Adrenal gland (tissue), 5 donors: ENCODE results near the gene MADD.

ENCODE experiments used
- POLR2A ChIP-seq, 2 donors: fragments of 450-650 bp; IDR thresholded peaks; one replicate each; pipeline ENCODE4 v1.6.1; 2017; ENCODE audit warnings: antibody characterized with exemption in 2 of 2, mild to moderate bottlenecking in 2 of 2, moderate library complexity in 1 of 2
- TF ChIP-seq, protein P1 (sequence below), 6 experiments: fragments of 450-650 bp in 4 of 6; fragments of 200-600 bp in 2 of 6; sonication (generic) in 1 of 6; IDR thresholded peaks; 1 replicate in 5 of 6; 2 replicates in 1 of 6; pipeline versions ENCODE4 v1.5.1 to v1.8.0; 2016 to 2021; ENCODE audit warnings: antibody characterized with exemption in 6 of 6, mild to moderate bottlenecking in 2 of 6, moderate library complexity in 1 of 6
- donor health status: DM: no; HTN: no; CAD: no.

DNA sequence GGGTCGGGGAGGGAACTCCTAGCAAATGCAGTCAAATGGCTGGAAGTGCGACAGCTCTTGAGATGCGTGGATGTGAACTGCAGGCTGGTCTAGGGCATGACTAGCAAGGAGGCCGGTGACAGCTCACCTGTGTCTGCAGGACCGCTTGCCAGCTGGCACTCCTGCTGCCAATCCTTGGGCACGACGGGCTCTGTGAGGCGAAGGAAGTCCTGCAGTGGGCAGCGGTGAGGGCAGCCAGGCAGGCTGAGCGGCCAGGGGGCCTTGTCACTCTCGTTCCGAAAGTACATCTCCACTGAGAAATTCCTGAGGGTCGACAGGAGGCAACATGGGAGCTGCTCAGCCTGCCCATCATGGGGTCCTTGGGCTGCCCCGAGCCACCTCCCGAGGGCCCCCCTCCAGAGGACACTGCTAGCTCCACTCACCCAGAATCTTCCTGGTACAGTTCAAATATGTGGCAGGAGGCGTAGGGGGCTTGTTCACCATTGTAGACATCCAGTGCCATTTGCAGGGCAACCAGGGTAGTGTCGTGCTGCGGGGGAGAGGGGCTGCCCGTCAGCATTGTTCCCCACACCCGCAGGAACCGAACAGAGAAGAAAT lies 27.2 kb upstream of the MADD start:
- no peak for TF ChIP-seq POLR2A (IDR thresholded peaks at IDR 0.05)
- TF ChIP-seq, protein P1, sequence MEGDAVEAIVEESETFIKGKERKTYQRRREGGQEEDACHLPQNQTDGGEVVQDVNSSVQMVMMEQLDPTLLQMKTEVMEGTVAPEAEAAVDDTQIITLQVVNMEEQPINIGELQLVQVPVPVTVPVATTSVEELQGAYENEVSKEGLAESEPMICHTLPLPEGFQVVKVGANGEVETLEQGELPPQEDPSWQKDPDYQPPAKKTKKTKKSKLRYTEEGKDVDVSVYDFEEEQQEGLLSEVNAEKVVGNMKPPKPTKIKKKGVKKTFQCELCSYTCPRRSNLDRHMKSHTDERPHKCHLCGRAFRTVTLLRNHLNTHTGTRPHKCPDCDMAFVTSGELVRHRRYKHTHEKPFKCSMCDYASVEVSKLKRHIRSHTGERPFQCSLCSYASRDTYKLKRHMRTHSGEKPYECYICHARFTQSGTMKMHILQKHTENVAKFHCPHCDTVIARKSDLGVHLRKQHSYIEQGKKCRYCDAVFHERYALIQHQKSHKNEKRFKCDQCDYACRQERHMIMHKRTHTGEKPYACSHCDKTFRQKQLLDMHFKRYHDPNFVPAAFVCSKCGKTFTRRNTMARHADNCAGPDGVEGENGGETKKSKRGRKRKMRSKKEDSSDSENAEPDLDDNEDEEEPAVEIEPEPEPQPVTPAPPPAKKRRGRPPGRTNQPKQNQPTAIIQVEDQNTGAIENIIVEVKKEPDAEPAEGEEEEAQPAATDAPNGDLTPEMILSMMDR (IDR thresholded peaks at IDR 0.05): no peak
